ENCODE data around the gene INO80B. TPM values are rescaled to one million over a fixed set of nuclear protein-coding genes. Genes with fewer than 3 reads are reported as not detected.
"Not testable (repeated sequence)": the region's sequence is repeated elsewhere in the genome, so short reads cannot be mapped to it uniquely, and the experiment has no call there.

Gene INO80B
- total RNA-seq, 1 donor from 2014 or later, result 38.2 TPM

DNA sequence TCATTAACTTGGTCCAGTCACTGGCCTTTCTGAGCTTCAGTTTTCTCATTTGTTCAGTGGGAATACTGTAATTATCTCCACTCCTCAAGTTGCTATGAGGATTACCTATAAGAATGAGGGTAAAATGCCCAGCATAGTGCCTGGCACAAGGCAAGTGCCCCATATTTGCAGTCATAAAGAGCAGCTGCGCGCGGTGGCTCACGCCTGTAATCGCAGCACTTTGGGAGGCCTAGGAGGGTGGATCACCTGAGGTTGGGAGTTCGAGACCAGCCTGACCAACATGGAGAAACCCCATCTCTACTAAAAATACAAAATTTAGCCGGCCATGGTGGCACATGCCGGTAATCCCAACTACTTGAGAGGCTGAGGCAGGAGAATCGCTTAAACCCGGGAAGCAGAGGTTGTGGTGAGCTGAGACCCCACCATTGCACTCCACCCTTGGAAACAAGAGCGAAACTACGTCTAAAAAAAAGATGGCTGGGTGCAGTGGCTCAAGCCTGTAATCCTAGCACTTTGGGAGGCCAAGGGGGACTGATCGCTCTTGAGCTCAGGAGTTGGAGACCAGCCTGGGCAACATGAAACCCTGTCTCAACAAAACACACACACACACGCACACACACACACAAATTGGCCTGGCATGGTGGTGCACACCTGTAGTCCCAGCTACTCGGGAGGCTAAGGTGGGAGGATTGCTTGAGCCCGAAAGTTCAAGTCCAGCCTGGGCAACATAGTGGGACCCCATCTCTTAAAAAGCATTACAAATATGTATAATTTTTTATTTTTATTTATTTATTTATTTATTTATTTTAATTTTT is 12.2 kb upstream of the INO80B start:
- intact Hi-C loops (cut with DNase I); ATAC-seq; DNase-seq (ENCODE audit: low spot score): not testable (repeated sequence)

DNA sequence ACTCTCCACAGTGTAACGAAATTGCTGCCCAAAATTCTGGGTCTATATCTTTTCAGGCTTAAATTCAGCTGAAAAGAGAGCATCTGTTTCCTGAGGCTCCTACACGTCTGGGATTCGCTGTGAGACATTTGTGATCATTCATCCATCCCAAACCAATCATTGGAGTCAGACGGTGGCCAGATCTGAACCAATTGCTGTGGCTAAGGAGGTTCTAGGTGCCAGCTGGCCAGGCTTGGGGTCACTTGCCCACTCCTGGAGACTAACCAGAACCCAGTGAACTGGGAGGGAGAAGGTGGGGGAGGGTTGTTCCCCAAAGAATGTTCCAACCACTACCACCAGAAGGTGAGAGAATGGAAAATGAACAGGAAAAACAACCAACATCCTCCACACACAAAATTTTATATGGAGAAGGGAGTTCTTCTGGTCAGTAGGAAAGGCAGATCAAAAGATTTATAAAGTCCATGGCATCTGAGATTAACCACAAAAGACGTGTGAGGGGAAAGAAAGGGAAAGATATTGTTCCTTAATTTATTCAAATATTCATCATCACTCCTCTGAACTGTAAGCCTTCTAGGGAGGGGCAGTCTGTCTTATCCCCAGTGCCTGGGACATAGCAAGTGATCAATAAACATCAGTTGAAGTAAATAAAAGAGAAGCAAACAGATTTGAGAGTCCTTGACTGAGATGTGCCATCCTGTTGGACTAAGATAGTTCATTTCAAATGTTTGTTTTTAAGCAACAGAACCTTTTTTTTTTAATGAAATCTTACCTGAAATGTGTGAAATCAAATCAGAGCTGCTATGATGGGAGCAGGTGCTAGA is 10.2 kb upstream of the INO80B start:
- DNase-seq (ENCODE audit: low spot score), result no peak
- no peak for ATAC-seq
- intact Hi-C loops (cut with DNase I), result no loop called here

DNA sequence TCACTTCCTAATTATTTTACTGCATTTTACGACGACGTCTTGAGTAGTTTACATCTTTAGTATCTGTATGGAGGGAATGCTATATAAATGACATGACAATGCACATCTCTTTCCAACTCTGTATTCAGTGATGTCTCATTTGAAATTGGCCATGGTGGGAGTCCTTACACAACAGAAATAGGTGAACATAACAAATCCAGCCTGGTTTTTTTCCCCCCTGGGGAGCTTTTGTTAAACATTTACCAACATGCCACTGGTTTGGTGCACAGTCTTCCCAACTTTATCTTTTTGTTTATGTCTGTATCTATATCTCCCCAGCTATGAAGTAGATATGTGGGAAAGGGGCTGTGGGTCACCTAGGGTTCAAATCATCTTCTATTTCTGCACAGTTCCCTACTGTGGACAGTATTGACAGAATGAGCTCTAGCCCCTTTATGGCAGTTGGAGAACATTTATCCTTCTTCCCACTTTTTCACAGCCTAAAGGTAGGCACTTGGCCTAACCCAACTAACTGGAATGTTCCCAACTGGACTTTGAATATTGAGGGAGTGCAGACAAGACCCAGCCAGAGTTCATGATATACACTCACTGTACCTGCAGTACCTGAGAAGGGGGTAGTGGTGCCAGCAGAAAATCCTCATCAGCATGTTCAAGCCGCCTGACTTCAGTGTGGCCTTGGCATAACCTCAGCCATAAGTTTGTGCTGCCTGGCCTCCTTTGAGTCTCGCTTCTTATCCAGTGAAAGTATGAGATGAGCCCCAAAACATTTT is 7.5 kb upstream of the INO80B start:
- intact Hi-C loops (cut with DNase I), result no loop called here
- DNase-seq (ENCODE audit: low spot score) (no peak), ATAC-seq (no peak)

DNA sequence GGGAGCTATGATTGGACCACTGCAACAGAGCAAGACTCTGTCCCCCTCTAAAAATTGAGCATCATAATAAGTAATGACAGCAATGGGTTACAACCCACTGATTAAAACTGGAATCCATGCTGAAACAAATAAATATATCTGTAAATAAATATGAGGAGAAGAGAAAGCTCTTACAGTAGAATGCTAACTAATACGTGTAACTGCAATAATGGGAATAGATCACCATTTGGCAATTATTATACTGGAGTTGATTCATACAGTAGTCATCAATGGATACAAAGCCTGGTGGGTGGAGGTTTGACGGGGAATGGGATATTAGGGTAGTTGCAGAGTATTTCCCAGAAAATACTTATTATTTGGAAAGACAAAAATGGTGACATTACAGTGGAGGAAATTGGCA is 6.1 kb upstream of the INO80B start:
- intact Hi-C loops (cut with DNase I), result no loop called here
- DNase-seq (ENCODE audit: low spot score), result no peak
- no peak for ATAC-seq

DNA sequence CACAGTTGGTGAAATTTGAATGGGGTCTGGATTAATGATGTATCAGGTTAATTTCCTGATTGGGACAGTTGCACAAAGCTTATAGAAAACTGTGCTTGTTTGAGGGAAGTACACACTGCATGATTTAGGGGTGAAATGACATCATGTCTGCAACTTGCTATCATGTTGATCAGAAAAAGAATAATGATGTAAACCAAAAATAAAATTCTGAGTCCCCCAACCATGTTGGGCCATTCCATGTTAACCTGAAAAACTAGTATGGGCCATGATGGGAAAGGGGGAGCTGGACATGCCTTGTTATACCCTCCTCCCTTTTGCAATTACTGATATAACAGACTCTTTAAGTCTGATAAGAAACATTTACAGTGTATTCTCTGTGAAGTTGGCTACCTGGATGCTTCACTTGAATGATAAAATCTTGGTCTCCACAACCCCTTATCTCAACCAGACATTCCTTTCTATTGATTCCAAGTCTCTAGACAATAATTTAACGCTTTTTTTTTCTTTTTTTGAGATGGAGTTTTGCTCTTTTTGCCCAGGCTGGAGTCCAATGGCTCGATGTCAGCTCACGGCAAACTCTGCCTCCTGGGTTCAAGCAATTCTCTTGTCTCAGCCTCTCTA is 4.2 kb upstream of the INO80B start:
- intact Hi-C loops (cut with DNase I), result no loop called here

DNA sequence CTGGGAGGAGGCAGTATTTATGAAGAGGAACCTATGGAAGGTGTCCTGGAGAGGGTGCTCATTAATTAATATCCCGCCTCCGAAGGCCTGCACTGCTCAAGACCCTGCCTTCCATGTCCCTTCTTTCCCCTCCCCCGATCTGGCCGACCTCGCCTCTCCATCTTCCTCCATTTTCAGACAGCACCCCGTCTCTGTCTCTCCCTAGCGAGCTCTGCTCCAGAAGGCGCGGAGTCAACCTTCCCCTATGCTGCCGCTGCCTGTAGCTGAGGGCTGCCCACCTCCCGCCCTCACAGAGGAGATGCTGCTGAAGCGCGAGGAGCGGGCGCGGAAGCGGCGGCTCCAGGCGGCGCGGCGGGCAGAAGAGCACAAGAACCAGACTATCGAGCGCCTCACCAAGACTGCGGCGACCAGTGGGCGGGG is 2.3 kb downstream of the INO80B start:
- DNase-seq (ENCODE audit: low spot score) (no peak), ATAC-seq (no peak)
- intact Hi-C loops (cut with DNase I), result no loop called here

More for the DNA sequence above, 4.2 kb upstream of the INO80B start:
- no peak for DNase-seq (ENCODE audit: low spot score)
- no peak for ATAC-seq

DNA sequence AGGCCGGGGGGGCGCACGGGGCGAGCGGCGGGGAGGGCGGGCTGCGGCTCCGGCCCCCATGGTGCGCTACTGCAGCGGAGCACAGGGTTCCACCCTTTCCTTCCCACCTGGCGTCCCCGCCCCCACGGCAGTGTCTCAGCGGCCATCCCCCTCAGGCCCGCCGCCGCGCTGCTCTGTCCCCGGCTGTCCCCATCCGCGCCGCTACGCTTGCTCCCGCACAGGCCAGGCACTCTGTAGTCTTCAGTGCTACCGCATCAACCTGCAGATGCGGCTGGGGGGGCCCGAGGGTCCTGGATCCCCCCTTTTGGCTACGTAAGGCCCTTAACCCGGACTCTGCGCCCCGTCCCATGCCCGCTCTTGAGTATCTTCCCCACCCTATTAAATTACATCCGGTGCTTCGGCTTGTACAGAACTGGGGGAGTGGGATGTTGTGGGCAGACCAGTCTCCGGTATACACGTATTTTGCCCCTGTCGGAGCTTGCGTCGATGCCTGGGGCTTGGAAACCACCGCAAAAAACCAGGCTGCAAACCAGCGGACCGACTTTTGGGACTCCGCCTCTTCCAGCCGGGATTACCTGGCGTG is 2.8 kb downstream of the INO80B start:
- ATAC-seq (peak; percentile 30), DNase-seq (ENCODE audit: low spot score) (peak; percentile 82)
- intact Hi-C loops (cut with DNase I), result no loop called here

DNA sequence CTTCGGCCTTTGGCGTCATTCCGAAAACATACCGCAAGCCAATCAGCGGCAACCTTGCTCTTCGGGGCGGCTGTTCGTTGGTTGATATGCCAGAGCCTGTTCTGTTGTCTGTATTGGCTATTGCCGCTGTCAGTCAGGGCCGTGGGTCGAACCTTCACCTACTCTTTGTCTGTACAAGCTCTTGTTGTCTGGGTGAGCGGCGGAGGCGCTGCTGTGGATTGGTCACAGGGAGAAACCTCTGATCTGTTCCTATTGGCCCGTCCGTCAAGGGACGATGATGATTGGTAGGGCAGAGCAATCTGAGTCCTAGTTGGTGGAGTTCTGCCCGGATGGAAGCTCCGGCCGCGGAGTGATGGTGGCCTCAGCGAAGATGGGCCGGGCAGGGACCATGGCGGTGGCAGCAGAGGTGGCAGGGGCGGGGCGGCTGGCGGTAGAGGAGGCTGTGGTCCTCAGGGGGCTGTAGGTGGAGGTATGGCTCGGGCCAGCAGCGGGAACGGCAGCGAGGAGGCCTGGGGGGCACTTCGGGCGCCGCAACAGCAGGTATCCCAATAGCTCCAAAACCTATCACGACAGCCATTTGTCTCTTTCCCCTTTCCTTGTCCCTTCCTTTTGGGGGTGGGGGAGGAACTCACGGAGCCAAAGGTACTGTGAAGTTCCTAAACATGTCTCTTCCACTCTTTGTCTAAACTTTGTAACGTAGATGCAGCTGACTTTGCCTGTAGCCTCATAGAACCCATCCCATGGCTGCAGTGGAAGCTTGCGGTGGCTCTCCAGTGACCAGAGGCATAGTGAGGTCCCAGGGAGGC is 3.4 kb downstream of the INO80B start, which contains the start of gene WBP1:
Gene WBP1 (plus strand): TSS at position 307 of the 806 bp plus-strand sequence. CDS start 165 bp downstream, at position 472.
- ATAC-seq (peak; percentile 97), DNase-seq (ENCODE audit: low spot score) (peak; percentile 99)
- intact Hi-C loops (cut with DNase I), result no loop called here

DNA sequence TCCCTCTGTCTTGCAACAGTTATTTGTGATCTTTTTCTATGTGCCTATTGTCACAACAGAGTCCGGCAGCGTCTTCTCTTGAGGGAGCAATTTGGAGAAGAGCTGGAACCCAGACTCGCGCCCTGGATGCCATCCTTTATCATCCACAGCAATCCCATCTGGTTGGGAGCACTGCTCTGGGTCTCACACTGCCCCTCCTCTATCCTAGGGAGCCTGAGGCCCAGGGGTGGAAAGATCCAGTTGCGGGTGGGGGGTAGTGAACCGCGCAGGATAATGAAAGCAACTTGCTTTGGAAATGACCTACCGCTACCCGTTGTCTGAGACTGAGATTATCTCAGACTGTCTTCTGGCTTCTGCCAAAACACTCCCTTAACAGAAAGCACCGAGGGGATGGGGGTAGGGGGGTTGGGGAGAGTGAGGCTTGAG is 4.1 kb downstream of the INO80B start:
- ATAC-seq, result no peak
- intact Hi-C loops (cut with DNase I), result no loop called here
- DNase-seq (ENCODE audit: low spot score), result no peak

DNA sequence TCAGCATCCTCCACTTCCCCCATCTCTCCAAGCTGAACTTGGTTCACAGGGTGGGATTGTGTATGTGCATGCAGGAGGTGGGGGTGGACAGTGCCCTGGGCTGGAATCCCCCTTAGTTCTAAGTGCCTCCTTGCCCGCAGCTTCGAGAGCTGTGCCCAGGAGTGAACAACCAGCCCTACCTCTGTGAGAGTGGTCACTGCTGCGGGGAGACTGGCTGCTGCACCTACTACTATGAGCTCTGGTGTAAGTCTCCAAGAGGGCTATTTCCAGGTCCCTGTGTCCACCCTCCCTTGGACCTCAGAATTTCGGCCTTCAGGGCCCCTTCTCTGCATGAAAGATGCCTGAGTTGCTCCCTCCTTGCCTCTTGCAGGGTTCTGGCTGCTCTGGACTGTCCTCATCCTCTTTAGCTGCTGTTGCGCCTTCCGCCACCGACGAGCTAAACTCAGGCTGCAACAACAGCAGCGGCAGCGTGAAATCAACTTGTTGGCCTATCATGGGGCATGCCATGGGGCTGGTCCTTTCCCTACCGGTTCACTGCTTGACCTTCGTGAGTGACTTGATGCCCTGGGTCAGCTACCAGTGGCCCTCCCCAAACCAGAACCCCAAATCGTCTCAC is 4.7 kb downstream of the INO80B start:
- ATAC-seq; DNase-seq (ENCODE audit: low spot score); intact Hi-C loops (cut with DNase I): not testable (repeated sequence)

DNA sequence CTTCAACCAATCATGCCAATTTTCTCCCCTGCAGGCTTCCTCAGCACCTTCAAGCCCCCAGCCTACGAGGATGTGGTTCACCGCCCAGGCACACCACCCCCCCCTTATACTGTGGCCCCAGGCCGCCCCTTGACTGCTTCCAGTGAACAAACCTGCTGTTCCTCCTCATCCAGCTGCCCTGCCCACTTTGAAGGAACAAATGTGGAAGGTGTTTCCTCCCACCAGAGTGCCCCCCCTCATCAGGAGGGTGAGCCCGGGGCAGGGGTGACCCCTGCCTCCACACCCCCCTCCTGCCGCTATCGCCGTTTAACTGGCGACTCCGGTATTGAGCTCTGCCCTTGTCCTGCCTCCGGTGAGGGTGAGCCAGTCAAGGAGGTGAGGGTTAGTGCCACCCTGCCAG is 5.3 kb downstream of the INO80B start:
- ATAC-seq; DNase-seq (ENCODE audit: low spot score); intact Hi-C loops (cut with DNase I): not testable (repeated sequence)

DNA sequence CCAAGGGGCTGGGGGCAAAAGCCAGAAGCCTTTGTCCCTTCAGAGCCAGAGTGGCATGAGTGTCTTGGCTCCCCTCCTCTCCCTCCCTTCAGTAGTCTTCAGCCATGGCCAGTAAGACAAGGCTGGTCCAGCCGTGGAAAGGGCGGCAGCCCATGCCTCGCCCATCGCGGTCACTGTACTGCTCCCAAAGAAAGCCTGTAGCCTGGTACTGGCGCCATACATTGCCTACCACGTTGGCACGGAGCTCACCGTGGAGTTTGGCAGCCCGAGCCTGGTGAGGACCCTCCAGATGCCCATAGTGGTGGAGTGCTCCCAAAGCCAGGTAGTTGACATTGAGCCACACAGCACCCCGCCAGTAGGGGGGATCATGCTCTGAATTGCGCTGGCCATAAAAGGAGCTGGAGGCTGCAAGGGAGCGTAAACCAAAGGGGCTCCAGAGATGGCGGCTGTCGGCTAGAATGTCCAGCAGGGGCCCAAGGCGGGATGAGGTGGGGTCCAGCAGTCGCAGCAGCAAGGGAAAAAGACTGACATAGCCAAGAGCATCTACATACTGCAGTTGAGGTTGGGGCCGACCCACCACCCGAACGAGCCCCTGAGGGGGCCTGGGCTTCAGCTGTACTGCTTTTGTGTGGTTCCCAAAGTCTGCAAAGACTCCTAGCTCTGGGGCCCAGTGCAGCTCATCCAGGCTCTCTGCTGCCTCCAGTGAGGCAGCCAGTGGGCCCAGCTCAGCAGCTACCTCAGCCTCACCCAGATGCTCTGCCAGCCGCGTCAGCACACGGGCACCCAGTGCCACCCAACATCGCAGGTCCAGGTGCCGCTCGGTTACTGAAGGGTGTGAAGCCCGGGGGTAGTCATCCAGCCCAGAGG is 6.5 kb downstream of the INO80B start:
- no peak for DNase-seq (ENCODE audit: low spot score)
- intact Hi-C loops (cut with DNase I), result no loop called here
- no peak for ATAC-seq

DNA sequence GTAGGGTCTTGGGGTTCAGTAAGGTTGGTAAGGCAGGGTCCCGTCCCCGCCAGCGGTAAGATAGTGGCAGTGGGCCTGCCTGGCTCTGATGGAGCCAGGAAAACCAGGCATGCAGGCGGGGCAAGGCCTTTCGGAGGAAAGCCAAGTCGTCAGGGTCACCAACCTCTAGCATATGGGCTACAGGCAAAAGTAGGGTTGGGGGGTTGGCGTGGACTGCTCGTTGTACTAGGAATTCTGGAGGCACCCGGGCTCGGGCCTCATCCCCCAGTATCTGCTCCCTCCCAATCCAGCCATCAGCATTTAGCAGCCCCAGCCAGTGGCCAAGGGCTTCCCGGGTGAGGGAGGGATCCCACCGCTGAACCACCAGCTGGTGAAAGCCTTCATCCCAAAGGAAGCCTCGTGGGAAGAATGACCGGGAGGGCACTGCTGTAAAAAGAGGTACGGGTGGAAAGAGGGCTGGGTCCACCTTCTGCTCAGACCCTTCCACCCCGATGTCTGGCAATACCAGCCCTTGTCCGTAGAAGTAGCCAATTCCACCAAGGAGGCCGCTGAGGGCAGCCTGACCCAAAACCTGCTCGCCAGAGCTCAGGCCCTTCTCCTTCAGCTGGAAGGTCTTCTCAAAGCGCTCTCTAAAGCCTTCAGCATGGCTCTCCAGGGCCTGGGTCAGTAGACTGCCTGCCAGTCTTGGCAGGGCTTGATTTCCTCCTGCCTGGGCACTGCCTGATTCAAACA is 7.3 kb downstream of the INO80B start:
- ATAC-seq (no peak), DNase-seq (ENCODE audit: low spot score) (no peak)
- intact Hi-C loops (cut with DNase I), result no loop called here

DNA sequence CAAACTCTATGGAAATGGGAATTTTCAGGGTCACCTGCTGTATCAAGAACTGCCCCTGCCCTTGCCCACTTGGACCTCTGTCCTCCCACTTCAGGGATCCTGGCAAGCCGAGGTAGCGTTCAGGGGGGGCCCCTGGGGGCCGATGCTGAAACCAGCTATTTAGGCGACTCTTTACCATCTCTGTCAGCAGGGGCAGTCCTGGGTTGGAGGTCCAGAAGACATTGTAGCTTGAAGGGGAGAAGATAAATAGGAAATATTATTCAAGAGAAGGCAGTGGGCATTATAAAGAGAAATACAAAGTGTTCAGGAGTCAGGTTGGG is 7.9 kb downstream of the INO80B start:
- ATAC-seq (no peak), DNase-seq (ENCODE audit: low spot score) (no peak)
- intact Hi-C loops (cut with DNase I), result no loop called here

DNA sequence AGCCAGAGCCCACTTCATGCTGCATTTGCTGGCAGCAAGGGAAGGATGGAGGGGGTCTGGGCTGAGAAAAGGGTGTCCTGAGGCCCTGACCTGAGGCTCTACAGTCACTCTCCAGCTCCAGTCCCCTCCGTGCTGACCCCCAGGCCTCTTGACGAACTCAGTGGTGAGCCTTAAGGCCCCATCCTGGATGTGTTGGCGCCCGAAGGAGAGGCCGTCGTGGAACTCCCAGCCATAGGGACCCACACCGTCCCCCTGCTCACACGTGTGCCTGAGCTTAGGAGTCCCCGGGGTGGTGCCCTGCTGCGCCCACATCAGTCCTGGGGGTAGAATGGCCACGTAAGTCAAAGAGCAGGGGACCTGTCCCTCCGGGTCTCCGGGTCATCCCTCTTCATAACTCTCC is 9.5 kb downstream of the INO80B start:
- no peak for ATAC-seq
- no peak for DNase-seq (ENCODE audit: low spot score)
- intact Hi-C loops (cut with DNase I), result no loop called here

DNA sequence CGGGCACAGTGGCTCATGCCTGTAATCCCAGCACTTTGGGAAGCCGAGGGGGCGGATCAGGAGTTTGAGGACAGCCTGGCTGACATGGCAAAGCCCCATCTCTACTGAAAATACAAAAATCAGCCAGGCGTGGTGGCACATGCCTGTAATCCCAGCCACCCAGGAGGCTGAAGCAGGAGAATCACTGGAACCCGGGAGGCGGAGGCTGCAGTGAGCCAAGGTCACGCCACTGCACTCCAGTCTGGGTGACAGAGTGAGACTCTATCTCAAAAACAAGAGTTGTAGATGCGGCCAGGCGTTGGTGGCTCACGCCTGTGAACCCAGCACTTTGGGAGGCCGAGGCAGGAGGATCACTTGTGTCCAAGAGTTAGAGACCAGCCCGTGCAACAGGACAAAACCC is 15.9 kb downstream of the INO80B start:
- intact Hi-C loops (cut with DNase I); DNase-seq (ENCODE audit: low spot score); ATAC-seq: not testable (repeated sequence)

All from sciatic nerve (tissue), 2 donors.